Hepatocyte (in vitro differentiated cells): Measurements from ENCODE around the gene CCM2L.

Source experiments
- CTCF ChIP-seq: fragments of 200-600 bp; sonication (generic); IDR thresholded peaks from 2 replicates; pipeline ENCODE4 v1.5.1; 2016; ENCODE audit warnings: antibody characterized with exemption, mild to moderate bottlenecking; ENCODE audit not compliant: poor library complexity
- EZH2 ChIP-seq: fragments of 200-600 bp; sonication (generic); IDR thresholded peaks from 2 replicates; pipeline ENCODE4 v1.6.1; 2016; ENCODE audit warnings: antibody characterized with exemption, mild to moderate bottlenecking, borderline replicate concordance

DNA sequence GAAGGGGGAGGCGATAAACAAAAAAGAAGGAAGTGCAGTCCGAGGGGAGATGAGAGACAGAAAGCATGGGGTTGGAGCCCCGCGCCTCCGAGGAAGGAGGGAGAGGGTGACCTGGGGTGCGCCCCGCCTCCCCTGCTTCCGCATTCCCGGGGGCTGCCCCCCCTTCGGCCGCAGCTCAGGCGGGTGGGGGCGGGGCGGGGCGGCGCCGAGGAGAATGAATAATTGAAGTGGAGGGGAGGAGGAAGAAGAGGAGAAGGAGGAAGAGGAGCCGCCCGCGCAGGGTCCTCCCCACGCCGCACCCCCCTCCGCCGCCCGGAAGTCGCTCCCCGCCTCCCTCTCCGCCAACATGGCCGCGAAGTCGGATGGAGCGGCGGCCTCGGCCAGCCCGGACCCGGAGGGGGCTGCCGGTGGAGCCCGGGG, 42.4 kb upstream of the CCM2L start, which contains the start of gene XKR7:
- TF ChIP-seq CTCF = no peak
- TF ChIP-seq EZH2 = no peak
